Endothelial cell (in vitro differentiated cells): Measurements from ENCODE around the gene ATP6V1G2. TPM values are rescaled to one million over a fixed set of nuclear protein-coding genes. Genes with fewer than 3 reads are reported as not detected.

Experiments
- DNase-seq: peaks from one replicate; pipeline ENCODE4 v3.0.0; 2021; ENCODE audit warnings: low spot score
- H3K27ac Mint-ChIP-seq: one replicate; pipeline ENCODE4 v1.8.0; 2021; ENCODE audit warnings: mixed read lengths, inconsistent platforms; ENCODE audit not compliant: unreplicated experiment
- H3K27me3 Mint-ChIP-seq: one replicate; pipeline ENCODE4 v1.8.0; 2021; ENCODE audit warnings: mild to moderate bottlenecking, moderate library complexity, mixed read lengths, inconsistent platforms; ENCODE audit not compliant: unreplicated experiment
- H3K36me3 Mint-ChIP-seq: one replicate; pipeline ENCODE4 v1.8.0; 2021; ENCODE audit warnings: mild to moderate bottlenecking, low read depth, mixed read lengths, inconsistent platforms; ENCODE audit not compliant: unreplicated experiment
- H3K4me1 Mint-ChIP-seq: one replicate; pipeline ENCODE4 v1.8.0; 2021; ENCODE audit warnings: mild to moderate bottlenecking, mixed read lengths, inconsistent platforms; ENCODE audit not compliant: unreplicated experiment
- H3K4me3 Mint-ChIP-seq: one replicate; pipeline ENCODE4 v1.8.0; 2021; ENCODE audit warnings: mild to moderate bottlenecking, mixed read lengths, inconsistent platforms; ENCODE audit not compliant: unreplicated experiment
- H3K9me3 Mint-ChIP-seq: one replicate; pipeline ENCODE4 v1.8.0; 2021; ENCODE audit warnings: mixed read lengths, inconsistent platforms; ENCODE audit not compliant: unreplicated experiment
- total RNA-seq: library from RNA; stranded (reverse); fragmentation: NEBNext Ultra II Directional; extraction: Animal tissue kit (Norgen Biotek cat#: 25700); gene quantifications from one replicate; pipeline ENCODE4 v1.2.1, GENCODE V29; 2021; ENCODE audit not compliant: unreplicated experiment
- TF ChIP-seq, protein P1 (sequence below): fragments of 200-600 bp; sonication (generic); IDR thresholded peaks from one replicate; pipeline ENCODE4 v1.5.0; 2021; ENCODE audit warnings: antibody characterized with exemption; ENCODE audit not compliant: unreplicated experiment

ATP6V1G2 gene
- total RNA-seq, 1 donor from 2014 or later, result 1.8 TPM

DNA sequence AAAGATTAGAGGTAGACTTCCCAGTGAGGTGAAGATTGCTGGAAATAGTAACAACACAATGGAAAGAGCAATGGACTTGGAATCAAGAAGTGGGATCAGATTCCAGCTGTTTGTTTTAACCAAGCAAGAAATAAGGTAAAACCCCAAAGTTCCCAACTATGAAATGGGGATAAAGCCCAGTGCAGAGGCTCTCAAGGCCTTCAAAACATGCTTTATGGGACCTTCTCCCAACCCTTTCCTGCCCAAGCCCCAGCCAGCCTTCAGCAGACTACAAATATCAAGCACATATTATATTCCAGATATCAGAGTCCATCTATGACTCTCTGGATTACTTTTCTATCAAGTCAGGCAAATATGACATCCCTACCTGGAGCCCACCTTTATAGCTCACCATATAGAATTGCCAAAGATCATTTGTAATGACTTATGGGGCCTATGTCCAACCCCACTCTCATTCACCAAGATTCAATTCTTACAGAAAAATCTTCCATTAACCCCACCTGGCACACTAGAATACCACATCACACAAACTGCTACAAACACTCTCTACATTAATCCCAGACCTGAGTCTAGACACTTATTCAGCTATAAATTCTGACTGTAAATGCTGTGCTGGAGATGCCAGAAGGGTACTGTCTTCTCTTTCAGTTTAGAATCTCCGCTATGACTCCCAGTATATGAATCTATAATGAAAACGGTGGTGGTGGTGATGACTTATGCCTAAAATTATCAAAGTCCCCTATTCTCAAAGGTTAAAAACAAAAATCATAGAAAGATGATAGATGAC lies 10.7 kb downstream of the ATP6V1G2 start:
- Mint-ChIP-seq H3K4me3 (peak overlapping the region; percentile 39), H3K9me3 (no peaks in the 10 kb centered on the region), H3K4me1 (peaks cover 21% of the 10 kb centered on the region), H3K27me3 (peaks cover 7% of the 10 kb centered on the region), H3K36me3 (peaks cover 65% of the 10 kb centered on the region), H3K27ac (no peak overlapping the region)
- no peak for DNase-seq
- TF ChIP-seq, protein P1, sequence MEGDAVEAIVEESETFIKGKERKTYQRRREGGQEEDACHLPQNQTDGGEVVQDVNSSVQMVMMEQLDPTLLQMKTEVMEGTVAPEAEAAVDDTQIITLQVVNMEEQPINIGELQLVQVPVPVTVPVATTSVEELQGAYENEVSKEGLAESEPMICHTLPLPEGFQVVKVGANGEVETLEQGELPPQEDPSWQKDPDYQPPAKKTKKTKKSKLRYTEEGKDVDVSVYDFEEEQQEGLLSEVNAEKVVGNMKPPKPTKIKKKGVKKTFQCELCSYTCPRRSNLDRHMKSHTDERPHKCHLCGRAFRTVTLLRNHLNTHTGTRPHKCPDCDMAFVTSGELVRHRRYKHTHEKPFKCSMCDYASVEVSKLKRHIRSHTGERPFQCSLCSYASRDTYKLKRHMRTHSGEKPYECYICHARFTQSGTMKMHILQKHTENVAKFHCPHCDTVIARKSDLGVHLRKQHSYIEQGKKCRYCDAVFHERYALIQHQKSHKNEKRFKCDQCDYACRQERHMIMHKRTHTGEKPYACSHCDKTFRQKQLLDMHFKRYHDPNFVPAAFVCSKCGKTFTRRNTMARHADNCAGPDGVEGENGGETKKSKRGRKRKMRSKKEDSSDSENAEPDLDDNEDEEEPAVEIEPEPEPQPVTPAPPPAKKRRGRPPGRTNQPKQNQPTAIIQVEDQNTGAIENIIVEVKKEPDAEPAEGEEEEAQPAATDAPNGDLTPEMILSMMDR, result no peak

DNA sequence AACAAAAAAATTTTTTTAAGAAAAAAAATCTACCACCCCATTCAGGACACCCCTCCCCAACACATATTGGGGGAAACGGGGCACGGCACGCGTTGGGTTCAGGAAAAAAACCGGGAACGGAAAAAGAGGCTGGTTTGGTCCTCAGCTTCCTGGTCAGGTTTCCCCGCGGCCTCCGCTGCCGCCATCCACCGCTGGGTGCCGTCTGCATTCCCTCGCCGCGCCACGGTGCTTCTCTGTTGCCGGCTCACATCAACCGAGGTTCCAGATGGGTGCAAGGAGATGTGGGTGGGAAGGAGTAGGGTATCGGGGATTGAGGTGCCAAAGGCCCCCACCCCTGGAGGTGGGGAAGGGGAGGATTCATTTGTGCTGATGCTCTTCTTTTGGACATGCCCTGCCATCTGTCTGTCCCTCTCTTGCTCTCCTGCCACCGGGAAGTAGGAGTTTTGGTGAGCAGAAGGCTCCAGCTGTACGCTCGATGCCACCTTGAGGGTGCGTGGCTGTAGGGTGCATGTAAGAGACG lies 11.8 kb downstream of the ATP6V1G2 start:
- TF ChIP-seq, protein P1, result no peak
- Mint-ChIP-seq H3K27ac (no peak overlapping the region), H3K4me1 (peaks cover 12% of the 10 kb centered on the region), H3K4me3 (no peak overlapping the region), H3K36me3 (peaks cover 65% of the 10 kb centered on the region), H3K27me3 (peaks cover 5% of the 10 kb centered on the region), H3K9me3 (no peaks in the 10 kb centered on the region)
- no peak for DNase-seq

DNA sequence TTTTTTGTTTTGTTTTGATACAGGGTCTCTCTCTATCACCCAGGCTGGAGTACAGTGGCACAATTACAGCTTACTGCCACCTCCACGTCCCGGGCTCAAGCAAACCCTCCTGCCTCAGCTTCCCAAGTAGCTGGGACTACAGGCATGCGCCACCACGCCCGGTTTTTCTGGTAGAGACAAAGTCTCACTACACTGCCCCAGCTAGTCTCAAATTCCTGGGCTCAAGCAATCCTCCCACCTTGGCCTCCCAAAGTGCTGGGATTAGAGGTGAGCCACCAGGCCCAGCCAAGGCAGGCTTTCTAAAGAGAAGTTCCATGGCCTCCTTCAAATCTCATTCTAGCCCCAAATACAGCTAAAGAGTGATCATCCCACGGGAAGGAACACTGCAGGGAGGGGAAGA lies 12.4 kb downstream of the ATP6V1G2 start:
- no peak overlapping the region for H3K4me3 Mint-ChIP-seq
- TF ChIP-seq, protein P1, result no peak
- peaks cover 7% of the 10 kb centered on the region for H3K4me1 Mint-ChIP-seq
- H3K27ac Mint-ChIP-seq, result no peak overlapping the region
- DNase-seq, result no peak
- no peaks in the 10 kb centered on the region for H3K9me3 Mint-ChIP-seq
- H3K27me3 Mint-ChIP-seq, result peaks cover 4% of the 10 kb centered on the region
- peaks cover 60% of the 10 kb centered on the region for H3K36me3 Mint-ChIP-seq

DNA sequence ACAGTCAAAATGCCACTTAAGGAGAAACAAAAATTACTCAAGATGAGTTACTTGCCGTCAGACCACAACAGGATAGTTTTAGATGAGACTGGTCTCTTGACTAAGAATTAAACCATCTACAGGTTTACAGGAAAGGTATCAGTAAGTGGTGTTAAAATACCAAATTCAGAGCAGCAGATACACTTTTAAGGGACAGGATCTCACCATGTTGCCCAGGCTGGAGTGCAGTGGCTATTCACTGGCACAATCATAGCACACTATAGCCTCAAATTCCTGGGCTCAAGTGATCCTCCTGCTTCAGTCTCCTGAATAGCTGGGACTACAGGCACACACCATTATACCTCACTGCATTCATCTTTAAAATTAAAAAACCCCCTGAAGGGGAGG lies 13.0 kb downstream of the ATP6V1G2 start:
- peaks cover 1% of the 10 kb centered on the region for H3K4me1 Mint-ChIP-seq
- DNase-seq, result no peak

More for the DNA sequence above, 13.0 kb downstream of the ATP6V1G2 start:
- TF ChIP-seq, protein P1, result no peak
- no peak overlapping the region for H3K4me3 Mint-ChIP-seq
- peaks cover 54% of the 10 kb centered on the region for H3K36me3 Mint-ChIP-seq
- H3K27me3 Mint-ChIP-seq, result peaks cover 2% of the 10 kb centered on the region
- H3K27ac Mint-ChIP-seq, result no peak overlapping the region
- no peaks in the 10 kb centered on the region for H3K9me3 Mint-ChIP-seq
